Fibroblast of lung (primary cell): ENCODE measurements around the gene CREG1. TPM values are rescaled to one million over a fixed set of nuclear protein-coding genes. Genes with fewer than 3 reads are reported as not detected.

Experiments
- DNase-seq, 2 donors: peaks; one replicate each; pipeline versions ENCODE4 v3.0.0 to v3.0.0-alpha.2; 2010; ENCODE audit warnings: low read depth in 2 of 2
- H2AFZ ChIP-seq: 2 replicates; pipeline ENCODE4 v1.5.1; 2012; ENCODE audit warnings: low read length, control low read depth, inconsistent platforms
- H3K27ac ChIP-seq: 2 replicates; pipeline ENCODE4 v1.5.1; 2011; ENCODE audit warnings: low read length, control low read depth; ENCODE audit not compliant: insufficient read depth
- H3K27me3 ChIP-seq: 2 replicates; pipeline ENCODE4 v1.5.1; 2011; ENCODE audit warnings: mild to moderate bottlenecking, low read length; ENCODE audit not compliant: control insufficient read depth, insufficient read depth
- H3K36me3 ChIP-seq: 2 replicates; pipeline ENCODE4 v1.5.1; 2011; ENCODE audit warnings: low read length; ENCODE audit not compliant: control insufficient read depth, insufficient read depth
- H3K4me1 ChIP-seq: 2 replicates; pipeline ENCODE4 v1.5.1; 2011; ENCODE audit warnings: low read length; ENCODE audit not compliant: control insufficient read depth, insufficient read depth; ENCODE audit errors: extremely low read depth
- H3K4me2 ChIP-seq: 2 replicates; pipeline ENCODE4 v1.5.1; 2011; ENCODE audit warnings: low read length, control low read depth; ENCODE audit not compliant: insufficient read depth; ENCODE audit errors: extremely low read depth
- H3K4me3 ChIP-seq, 4 experiments: fragments of 200-600 bp in 1 of 4; sonication (generic) in 1 of 4; replicated peaks in 1 of 4; 2 replicates each; pipeline ENCODE4 v1.5.1; 2011 to 2016; ENCODE audit warnings: low read length in 4 of 4, low read depth in 3 of 4, mild to moderate bottlenecking in 3 of 4, control low read depth in 2 of 4, inconsistent platforms in 1 of 4, mixed read lengths in 1 of 4; ENCODE audit not compliant: insufficient read depth in 1 of 4; ENCODE audit errors: control extremely low read depth in 1 of 4
- H3K79me2 ChIP-seq: 2 replicates; pipeline ENCODE4 v1.5.1; 2012; ENCODE audit warnings: mild to moderate bottlenecking, low read length, inconsistent platforms; ENCODE audit not compliant: control insufficient read depth, insufficient read depth
- H3K9ac ChIP-seq: 2 replicates; pipeline ENCODE4 v1.5.1; 2011; ENCODE audit warnings: mild to moderate bottlenecking, low read length, control low read depth; ENCODE audit not compliant: insufficient read depth
- H3K9me3 ChIP-seq: 2 replicates; pipeline ENCODE4 v1.5.1; 2012; ENCODE audit warnings: low read depth, low read length; ENCODE audit not compliant: control insufficient read depth, insufficient read depth
- H4K20me1 ChIP-seq: 2 replicates; pipeline ENCODE4 v1.5.1; 2011; ENCODE audit warnings: low read length; ENCODE audit not compliant: control insufficient read depth, insufficient read depth; ENCODE audit errors: extremely low read depth
- EZH2 ChIP-seq: IDR thresholded peaks from 2 replicates; pipeline ENCODE4 v1.5.1; 2012; ENCODE audit warnings: low read length, control low read depth, mild to moderate bottlenecking; ENCODE audit errors: missing control alignments
- polyA plus RNA-seq, 2 donors: library from polyadenylated mRNA; depleted of rRNA in 1 of 2; stranded (reverse) in 1 of 2; unstranded in 1 of 2; fragments of >200 nt; gene quantifications; 2 replicates each; pipeline ENCODE4 v1.2.1, GENCODE V29; 2011 to 2012; ENCODE audit warnings: missing spikeins in 1 of 2
- total RNA-seq: library from RNA; depleted of rRNA; stranded (reverse); fragments of >200 nt; gene quantifications from 2 replicates; pipeline ENCODE4 v1.2.1, GENCODE V29; 2014
- TF ChIP-seq, protein P1 (sequence below), 2 donors: IDR thresholded peaks in 1 of 2; conservative IDR thresholded peaks in 1 of 2; 1 replicate in 1 of 2; 2 replicates in 1 of 2; pipeline ENCODE4 v1.5.1; 2011 to 2012; ENCODE audit warnings: low read length in 2 of 2, control low read depth in 1 of 2, inconsistent platforms in 1 of 2, low read depth in 1 of 2, mild to moderate bottlenecking in 1 of 2

The CREG1 gene
- total and polyA plus RNA-seq, 2 donors (not counting 1 experiment from before 2014, with no cell fraction given), result 58.5 to 75.5 TPM

DNA sequence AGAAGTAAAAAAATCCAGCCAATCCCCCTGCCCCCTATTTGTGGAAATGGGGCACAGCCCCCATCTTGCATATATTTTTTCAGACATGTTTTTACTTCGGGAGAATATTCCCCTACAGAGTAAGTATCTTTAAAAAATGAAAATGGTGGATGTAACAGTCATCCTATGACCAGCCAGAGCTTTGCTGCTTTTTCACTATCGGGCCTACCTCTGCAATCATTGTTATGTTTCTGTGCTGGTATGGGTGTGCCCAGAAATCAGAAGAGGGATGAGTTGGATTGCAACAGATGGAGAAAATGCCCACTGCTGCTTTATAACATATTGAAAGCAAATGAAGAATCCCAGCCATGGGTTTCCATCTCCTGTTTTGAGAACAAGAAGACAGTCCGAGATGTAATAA, 38.1 kb downstream of the CREG1 start:
- H3K4me3 ChIP-seq, result no peak overlapping the region

DNA sequence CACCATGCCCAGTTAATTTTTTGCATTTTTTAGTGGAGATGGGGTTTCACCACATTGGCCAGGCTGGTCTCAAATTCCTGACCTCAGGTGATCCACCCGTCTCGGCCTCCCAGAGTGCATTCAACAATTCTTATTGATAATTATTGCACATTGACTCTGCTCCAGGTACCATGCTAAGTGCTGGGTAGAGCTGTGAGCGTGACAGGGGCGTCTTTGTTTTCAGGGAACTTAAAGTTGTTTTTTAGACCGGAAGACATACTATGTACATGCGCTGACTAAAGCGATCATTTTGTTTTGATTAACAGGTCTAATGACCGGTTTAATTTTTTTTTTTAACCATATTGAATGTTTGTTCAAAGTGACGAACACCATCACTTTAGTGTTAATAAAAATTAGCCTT, 39.3 kb downstream of the CREG1 start:
- TF ChIP-seq, protein P1, sequence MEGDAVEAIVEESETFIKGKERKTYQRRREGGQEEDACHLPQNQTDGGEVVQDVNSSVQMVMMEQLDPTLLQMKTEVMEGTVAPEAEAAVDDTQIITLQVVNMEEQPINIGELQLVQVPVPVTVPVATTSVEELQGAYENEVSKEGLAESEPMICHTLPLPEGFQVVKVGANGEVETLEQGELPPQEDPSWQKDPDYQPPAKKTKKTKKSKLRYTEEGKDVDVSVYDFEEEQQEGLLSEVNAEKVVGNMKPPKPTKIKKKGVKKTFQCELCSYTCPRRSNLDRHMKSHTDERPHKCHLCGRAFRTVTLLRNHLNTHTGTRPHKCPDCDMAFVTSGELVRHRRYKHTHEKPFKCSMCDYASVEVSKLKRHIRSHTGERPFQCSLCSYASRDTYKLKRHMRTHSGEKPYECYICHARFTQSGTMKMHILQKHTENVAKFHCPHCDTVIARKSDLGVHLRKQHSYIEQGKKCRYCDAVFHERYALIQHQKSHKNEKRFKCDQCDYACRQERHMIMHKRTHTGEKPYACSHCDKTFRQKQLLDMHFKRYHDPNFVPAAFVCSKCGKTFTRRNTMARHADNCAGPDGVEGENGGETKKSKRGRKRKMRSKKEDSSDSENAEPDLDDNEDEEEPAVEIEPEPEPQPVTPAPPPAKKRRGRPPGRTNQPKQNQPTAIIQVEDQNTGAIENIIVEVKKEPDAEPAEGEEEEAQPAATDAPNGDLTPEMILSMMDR (conservative IDR thresholded peaks at IDR 0.05 in 1 of 2, IDR thresholded peaks at IDR 0.05 in 1 of 2; ENCODE audit: low read depth in 1 of 2, low read length in 2 of 2), result no peak
- no peak for TF ChIP-seq EZH2
- no peaks in the 10 kb centered on the region for H3K27me3 ChIP-seq
- DNase-seq, result no peak

More for the DNA sequence above, 38.1 kb downstream of the CREG1 start:
- no peak for TF ChIP-seq EZH2
- TF ChIP-seq, protein P1 (conservative IDR thresholded peaks at IDR 0.05 in 1 of 2, IDR thresholded peaks at IDR 0.05 in 1 of 2; ENCODE audit: low read depth in 1 of 2, low read length in 2 of 2), result no peak
- no peak overlapping the region for H2AFZ ChIP-seq
- H3K9ac ChIP-seq, result no peak overlapping the region
- no peaks in the 10 kb centered on the region for H3K9me3 ChIP-seq
- H3K4me2 ChIP-seq, result no peak overlapping the region
- no peaks in the 10 kb centered on the region for H3K36me3 ChIP-seq
- no peaks in the 10 kb centered on the region for H3K79me2 ChIP-seq
- no peaks in the 10 kb centered on the region for H3K27me3 ChIP-seq
- DNase-seq, result no peak
- no peak overlapping the region for H3K27ac ChIP-seq
- no peaks in the 10 kb centered on the region for H3K4me1 ChIP-seq
- no peaks in the 10 kb centered on the region for H4K20me1 ChIP-seq

DNA sequence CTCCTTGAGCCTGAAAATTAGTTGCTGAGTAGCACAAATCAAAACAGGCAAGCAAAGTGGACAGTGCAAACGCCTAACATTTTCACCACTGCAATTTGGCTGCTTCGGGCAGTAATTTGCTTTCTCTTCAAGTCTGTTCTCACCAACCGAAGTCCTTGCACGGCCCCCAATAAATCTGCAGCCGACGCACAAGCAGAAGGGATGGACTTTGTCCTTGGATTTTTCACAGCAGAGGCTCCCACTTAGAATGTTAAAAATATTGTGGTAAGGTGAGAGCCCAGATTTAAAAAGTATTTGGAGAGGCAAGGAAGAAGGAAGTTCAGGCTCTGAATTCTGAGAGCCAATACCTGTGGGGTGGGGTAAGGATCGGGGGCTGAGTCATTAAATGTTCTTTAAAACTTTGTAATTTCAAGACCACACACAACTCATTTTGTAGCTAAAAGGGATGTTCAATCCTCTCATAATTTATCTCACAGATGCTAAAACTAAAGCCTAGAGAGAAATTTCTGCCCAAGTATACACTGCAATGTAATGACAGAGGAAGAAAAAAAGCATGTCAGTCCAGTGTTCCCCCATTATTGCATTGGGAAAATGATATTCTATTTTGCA, 41.4 kb downstream of the CREG1 start:
- Histone ChIP-seq H3K4me1 (no peaks in the 10 kb centered on the region), H2AFZ (no peak overlapping the region), H3K36me3 (no peaks in the 10 kb centered on the region), H3K79me2 (no peaks in the 10 kb centered on the region), H3K9ac (no peak overlapping the region), H3K4me2 (no peak overlapping the region), H3K9me3 (no peaks in the 10 kb centered on the region), H3K27ac (no peak overlapping the region), H3K27me3 (no peaks in the 10 kb centered on the region), H3K4me3 (no peak overlapping the region), H4K20me1 (no peaks in the 10 kb centered on the region)
- DNase-seq, result no peak
- TF ChIP-seq, protein P1 (conservative IDR thresholded peaks at IDR 0.05 in 1 of 2, IDR thresholded peaks at IDR 0.05 in 1 of 2; ENCODE audit: low read depth in 1 of 2, low read length in 2 of 2), result no peak
- TF ChIP-seq EZH2, result no peak

More for the DNA sequence above, 39.3 kb downstream of the CREG1 start:
- no peak overlapping the region for H3K27ac ChIP-seq
- no peaks in the 10 kb centered on the region for H3K79me2 ChIP-seq
- H3K9ac ChIP-seq, result no peak overlapping the region
- no peaks in the 10 kb centered on the region for H3K36me3 ChIP-seq
- H3K9me3 ChIP-seq, result no peaks in the 10 kb centered on the region
- H3K4me2 ChIP-seq, result no peak overlapping the region
- H2AFZ ChIP-seq, result no peak overlapping the region
- no peak overlapping the region for H3K4me3 ChIP-seq
- H4K20me1 ChIP-seq, result no peaks in the 10 kb centered on the region
- no peaks in the 10 kb centered on the region for H3K4me1 ChIP-seq
